ENCODE measurements around the gene ATCAY.
"Not testable (repeated sequence)": the region's sequence is repeated elsewhere in the genome, so short reads cannot be mapped to it uniquely, and the experiment has no call there.

GRCh38 chr19:3894959-3895358, 14.5 kb downstream of the ATCAY start:
- not testable (repeated sequence) for TF ChIP-seq POLR2A, CTCF (IDR thresholded peaks at IDR 0.05)

All from testis (tissue), 2 donors.